ENCODE measurements around the gene HYAL3. TPM values are rescaled to one million over a fixed set of nuclear protein-coding genes. Genes with fewer than 3 reads are reported as not detected.
"Not testable (repeated sequence)": the region's sequence is repeated elsewhere in the genome, so short reads cannot be mapped to it uniquely, and the experiment has no call there.

HYAL3 gene
- total RNA-seq, 4 donors from 2014 or later, result 3.0 to 6.6 (median 4.2) TPM

DNA sequence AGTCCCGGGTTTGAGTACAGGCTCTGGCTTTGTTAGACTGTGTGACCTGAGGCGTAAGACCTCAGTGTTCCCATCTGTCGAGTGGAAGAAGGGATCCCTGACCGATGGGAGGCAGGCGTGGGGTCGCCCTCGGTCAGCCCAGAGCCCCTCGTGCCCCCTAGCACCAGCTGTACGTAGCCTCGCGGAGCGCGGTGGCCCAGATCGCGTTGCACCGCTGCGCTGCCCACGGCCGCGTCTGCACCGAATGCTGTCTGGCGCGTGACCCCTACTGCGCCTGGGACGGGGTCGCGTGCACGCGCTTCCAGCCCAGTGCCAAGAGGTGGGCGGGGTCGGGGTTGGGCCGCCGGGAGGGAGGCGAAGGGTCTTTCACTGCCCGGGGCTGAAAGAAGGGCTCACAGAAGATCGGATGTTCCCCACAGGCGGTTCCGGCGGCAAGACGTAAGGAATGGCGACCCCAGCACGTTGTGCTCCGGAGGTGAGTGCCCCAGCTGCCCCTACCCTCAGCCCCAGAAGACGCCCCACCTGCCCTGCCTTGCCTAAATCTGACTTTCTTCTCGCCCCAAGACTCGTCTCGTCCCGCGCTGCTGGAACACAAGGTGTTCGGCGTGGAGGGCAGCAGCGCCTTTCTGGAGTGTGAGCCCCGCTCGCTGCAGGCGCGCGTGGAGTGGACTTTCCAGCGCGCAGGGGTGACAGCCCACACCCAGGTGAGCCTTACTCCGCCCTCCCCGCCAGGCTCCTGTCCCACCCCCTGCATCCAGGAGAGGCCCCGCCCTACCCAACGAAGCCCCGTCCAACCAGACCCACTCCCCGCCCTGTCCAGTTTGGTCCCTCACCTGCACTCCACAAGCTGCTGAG is 23.8 kb downstream of the HYAL3 start:
- H3K9me3 ChIP-seq, result no peaks in the 10 kb centered on the region
- peaks cover 5 to 32% (median 18%) of the 10 kb centered on the region in 4 donors for H3K4me1 ChIP-seq
- no peak overlapping the region for H3K27ac ChIP-seq
- DNase-seq, result no peak
- H3K36me3 ChIP-seq, result peaks cover 0 to 15% (median 0%) of the 10 kb centered on the region in 3 donors
- no peak for TF ChIP-seq POLR2A (IDR thresholded peaks at IDR 0.05)
- TF ChIP-seq, protein P1, sequence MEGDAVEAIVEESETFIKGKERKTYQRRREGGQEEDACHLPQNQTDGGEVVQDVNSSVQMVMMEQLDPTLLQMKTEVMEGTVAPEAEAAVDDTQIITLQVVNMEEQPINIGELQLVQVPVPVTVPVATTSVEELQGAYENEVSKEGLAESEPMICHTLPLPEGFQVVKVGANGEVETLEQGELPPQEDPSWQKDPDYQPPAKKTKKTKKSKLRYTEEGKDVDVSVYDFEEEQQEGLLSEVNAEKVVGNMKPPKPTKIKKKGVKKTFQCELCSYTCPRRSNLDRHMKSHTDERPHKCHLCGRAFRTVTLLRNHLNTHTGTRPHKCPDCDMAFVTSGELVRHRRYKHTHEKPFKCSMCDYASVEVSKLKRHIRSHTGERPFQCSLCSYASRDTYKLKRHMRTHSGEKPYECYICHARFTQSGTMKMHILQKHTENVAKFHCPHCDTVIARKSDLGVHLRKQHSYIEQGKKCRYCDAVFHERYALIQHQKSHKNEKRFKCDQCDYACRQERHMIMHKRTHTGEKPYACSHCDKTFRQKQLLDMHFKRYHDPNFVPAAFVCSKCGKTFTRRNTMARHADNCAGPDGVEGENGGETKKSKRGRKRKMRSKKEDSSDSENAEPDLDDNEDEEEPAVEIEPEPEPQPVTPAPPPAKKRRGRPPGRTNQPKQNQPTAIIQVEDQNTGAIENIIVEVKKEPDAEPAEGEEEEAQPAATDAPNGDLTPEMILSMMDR (IDR thresholded peaks at IDR 0.05), result no peak
- no peaks in the 10 kb centered on the region for H3K27me3 ChIP-seq
- no peak overlapping the region for H3K4me3 ChIP-seq

DNA sequence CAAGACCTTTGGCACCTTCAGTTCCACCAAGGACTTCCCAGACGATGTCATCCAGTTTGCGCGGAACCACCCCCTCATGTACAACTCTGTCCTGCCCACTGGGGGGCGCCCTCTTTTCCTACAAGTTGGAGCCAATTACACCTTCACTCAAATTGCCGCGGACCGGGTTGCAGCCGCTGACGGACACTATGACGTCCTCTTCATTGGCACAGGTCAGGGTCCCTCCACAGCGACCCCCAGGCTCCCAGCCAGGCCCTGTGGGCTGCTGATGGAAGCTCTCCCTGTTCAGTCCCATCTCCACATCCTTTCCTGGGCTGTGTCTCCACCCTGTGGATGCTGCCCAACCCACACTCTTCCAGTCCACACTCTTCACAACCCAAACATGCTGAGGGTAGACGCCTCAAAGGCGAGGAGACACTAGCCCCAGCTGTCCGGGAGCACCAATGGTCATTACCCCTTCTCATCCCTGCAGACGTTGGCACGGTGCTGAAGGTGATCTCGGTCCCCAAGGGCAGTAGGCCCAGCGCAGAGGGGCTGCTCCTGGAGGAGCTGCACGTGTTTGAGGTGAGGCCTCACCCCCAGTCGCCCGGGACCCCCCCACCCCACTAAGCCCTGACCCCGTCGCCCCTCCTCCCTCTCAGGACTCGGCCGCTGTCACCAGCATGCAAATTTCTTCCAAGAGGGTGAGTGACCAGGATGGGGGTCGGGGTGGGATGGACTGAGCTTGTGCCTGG is 24.7 kb downstream of the HYAL3 start:
- peaks cover 5 to 40% (median 18%) of the 10 kb centered on the region in 4 donors for H3K4me1 ChIP-seq
- H3K27ac ChIP-seq, result peak overlapping the region in 1 of 4 donors; percentile 9
- TF ChIP-seq, protein P1 (IDR thresholded peaks at IDR 0.05), result peak; percentile 69 to 80 (median 76)
- TF ChIP-seq POLR2A (IDR thresholded peaks at IDR 0.05), result no peak
- H3K4me3 ChIP-seq, result no peak overlapping the region
- no peaks in the 10 kb centered on the region for H3K27me3 ChIP-seq
- H3K36me3 ChIP-seq, result peaks cover 0 to 15% (median 0%) of the 10 kb centered on the region in 3 donors
- no peaks in the 10 kb centered on the region for H3K9me3 ChIP-seq
- DNase-seq, result peak; percentile 64 to 88 (median 85)

DNA sequence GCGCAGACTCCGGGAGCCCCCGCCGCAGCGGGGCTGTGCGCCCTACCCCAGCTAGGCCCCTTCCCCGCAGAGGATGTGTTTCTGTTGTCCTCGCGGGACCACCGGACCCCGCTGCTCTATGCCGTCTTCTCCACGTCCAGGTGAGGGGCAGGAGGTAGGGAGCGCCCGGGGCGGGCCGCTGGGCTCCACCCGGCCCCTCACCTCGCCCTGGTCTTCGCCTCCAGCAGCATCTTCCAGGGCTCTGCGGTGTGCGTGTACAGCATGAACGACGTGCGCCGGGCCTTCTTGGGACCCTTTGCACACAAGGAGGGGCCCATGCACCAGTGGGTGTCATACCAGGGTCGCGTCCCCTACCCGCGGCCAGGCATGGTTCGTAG is 25.5 kb downstream of the HYAL3 start:
- H3K4me3 ChIP-seq, result peak overlapping the region in 2 of 4 donors; percentile 34 to 60

DNA sequence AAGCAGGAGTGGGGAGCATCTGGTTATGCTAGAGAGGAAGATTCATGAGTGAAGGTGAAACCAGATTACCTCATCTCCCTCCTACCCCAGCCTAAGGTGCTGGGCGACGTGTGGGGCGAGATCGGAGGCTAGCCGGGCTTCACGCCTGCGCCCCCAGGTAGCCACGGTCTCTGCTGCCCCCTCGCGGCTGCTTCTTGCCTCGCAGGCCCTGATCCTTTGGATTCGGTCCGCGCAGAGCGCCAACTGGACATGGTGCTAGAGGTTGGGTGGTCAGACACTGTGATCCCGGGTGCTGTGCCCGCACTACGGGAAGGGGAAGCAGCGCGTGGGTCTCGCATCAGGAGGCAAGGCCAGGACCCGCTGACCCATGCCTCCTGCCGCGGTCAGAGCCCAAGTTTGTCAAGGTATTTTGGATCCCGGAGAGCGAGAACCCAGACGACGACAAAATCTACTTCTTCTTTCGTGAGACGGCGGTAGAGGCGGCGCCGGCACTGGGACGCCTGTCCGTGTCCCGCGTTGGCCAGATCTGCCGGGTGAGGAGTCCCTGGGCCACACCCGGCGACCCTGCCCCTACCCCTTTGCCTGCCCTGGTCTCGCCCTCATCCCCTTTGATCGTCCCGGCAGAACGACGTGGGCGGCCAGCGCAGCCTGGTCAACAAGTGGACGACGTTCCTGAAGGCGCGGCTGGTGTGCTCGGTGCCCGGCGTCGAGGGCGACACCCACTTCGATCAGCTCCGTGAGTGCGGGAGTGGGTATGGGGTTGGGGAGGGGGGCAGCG is 26.1 kb downstream of the HYAL3 start:
- Histone ChIP-seq H3K4me1 (peaks cover 6 to 55% (median 18%) of the 10 kb centered on the region in 4 donors), H3K27ac (peak overlapping the region in 1 of 4 donors; percentile 50), H3K9me3 (no peaks in the 10 kb centered on the region), H3K27me3 (no peaks in the 10 kb centered on the region), H3K4me3 (peak overlapping the region; percentile 11 to 60 (median 29)), H3K36me3 (peaks cover 0 to 15% (median 0%) of the 10 kb centered on the region in 3 donors)
- peak; percentile 84 to 94 (median 94) for DNase-seq
- TF ChIP-seq POLR2A (IDR thresholded peaks at IDR 0.05), result no peak
- TF ChIP-seq, protein P1 (IDR thresholded peaks at IDR 0.05), result peak; percentile 96 to 100 (median 98)

More for the DNA sequence above, 25.5 kb downstream of the HYAL3 start:
- Histone ChIP-seq H3K27me3 (no peaks in the 10 kb centered on the region), H3K27ac (no peak overlapping the region), H3K4me1 (peaks cover 5 to 49% (median 18%) of the 10 kb centered on the region in 4 donors), H3K9me3 (no peaks in the 10 kb centered on the region), H3K36me3 (peaks cover 0 to 15% (median 0%) of the 10 kb centered on the region in 3 donors)
- TF ChIP-seq POLR2A (IDR thresholded peaks at IDR 0.05), result no peak
- TF ChIP-seq, protein P1 (IDR thresholded peaks at IDR 0.05), result no peak
- DNase-seq, result no peak

DNA sequence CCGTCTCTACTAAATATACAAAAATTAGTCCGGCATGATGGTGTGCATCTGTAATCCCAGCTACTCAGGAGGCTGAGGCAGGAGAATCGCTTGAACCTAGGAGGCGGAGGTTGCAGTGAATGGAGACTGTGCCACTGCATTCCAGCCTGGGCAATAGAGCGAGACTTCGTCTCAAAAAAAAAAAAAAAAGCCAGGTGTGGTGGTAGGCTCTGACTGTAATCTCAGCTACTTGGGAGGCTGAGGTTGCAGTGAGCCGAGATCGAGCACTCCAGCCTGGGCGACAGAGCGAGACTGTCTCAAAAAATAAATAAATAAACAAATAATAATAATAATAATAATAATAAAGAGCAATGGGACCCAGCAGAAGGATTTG is 26.7 kb downstream of the HYAL3 start:
- not testable (repeated sequence) for H3K27me3 ChIP-seq, DNase-seq, H3K9me3 ChIP-seq
- Histone ChIP-seq H3K36me3 (peaks cover 0 to 15% (median 0%) of the 10 kb centered on the region in 3 donors), H3K4me1 (peaks cover 12 to 61% (median 20%) of the 10 kb centered on the region in 4 donors), H3K4me3 (peak overlapping the region in 1 of 4 donors; percentile 24), H3K27ac (peak overlapping the region in 2 of 4 donors; percentile 96 to 100)

Data from Peyer's patch (tissue), 4 donors.